Transverse colon (tissue), 4 donors: ENCODE data around the gene HK1. TPM values are rescaled to one million over a fixed set of nuclear protein-coding genes. Genes with fewer than 3 reads are reported as not detected.

Experiments
- DNase-seq: peaks from one replicate; pipeline ENCODE4 v3.0.0-alpha.2; 2019
- H3K27ac ChIP-seq, 4 donors: fragments of 200-600 bp; sonication (generic); 2 replicates each; pipeline ENCODE4 v1.5.1; 2016 to 2018; ENCODE audit warnings: inconsistent platforms in 4 of 4
- H3K27me3 ChIP-seq: fragments of 200-600 bp; sonication (generic); 2 replicates; pipeline ENCODE4 v1.5.1; 2017; ENCODE audit warnings: inconsistent platforms
- H3K36me3 ChIP-seq, 4 donors: fragments of 200-600 bp; sonication (generic); 2 replicates each; pipeline ENCODE4 v1.5.1; 2017 to 2019; ENCODE audit warnings: inconsistent platforms in 4 of 4
- H3K4me1 ChIP-seq, 4 donors: fragments of 200-600 bp; sonication (generic); 2 replicates each; pipeline ENCODE4 v1.5.1; 2017 to 2020; ENCODE audit warnings: inconsistent platforms in 4 of 4
- H3K4me3 ChIP-seq, 4 donors: fragments of 200-600 bp; sonication (generic); 1 replicate in 1 of 4; 2 replicates in 3 of 4; pipeline versions ENCODE4 v1.5.1 to v1.6.1; 2017 to 2019; ENCODE audit warnings: inconsistent platforms in 4 of 4
- H3K9me3 ChIP-seq, 2 donors: fragments of 200-600 bp; sonication (generic); 2 replicates each; pipeline ENCODE4 v1.5.1; 2017 to 2019; ENCODE audit warnings: inconsistent platforms in 2 of 2
- CTCF ChIP-seq, 5 experiments: fragments of 200-600 bp in 3 of 5; fragments of 450-650 bp in 2 of 5; sonication (generic) in 3 of 5; IDR thresholded peaks; 1 replicate in 2 of 5; 2 replicates in 3 of 5; pipeline ENCODE4 v1.5.1; 2016 to 2017; ENCODE audit warnings: antibody characterized with exemption in 5 of 5, inconsistent platforms in 3 of 5, mild to moderate bottlenecking in 2 of 5, moderate library complexity in 1 of 5
- EP300 ChIP-seq: sonication (generic); formaldehyde crosslinking; IDR thresholded peaks from one replicate; pipeline ENCODE4 v1.6.1; 2017; ENCODE audit warnings: antibody characterized with exemption, low read depth
- POLR2A ChIP-seq: fragments of 450-650 bp; IDR thresholded peaks from one replicate; pipeline ENCODE4 v1.6.1; 2016; ENCODE audit warnings: antibody characterized with exemption, mild to moderate bottlenecking, moderate library complexity
- POLR2AphosphoS5 ChIP-seq, 3 donors: sonication (generic); formaldehyde crosslinking; IDR thresholded peaks; one replicate each; pipeline ENCODE4 v1.6.1; 2016; ENCODE audit warnings: antibody characterized with exemption in 3 of 3
- WGBS, 2 donors: methylation state at CpG; one replicate each; pipeline ENCODE4 v1.1.5; 2018; ENCODE audit warnings: low coverage in 1 of 2; 5-methylcytosine and 5-hydroxymethylcytosine counted together
- in situ Hi-C, 4 donors: fragments of 200-750 bp; cut with MboI; loops; one replicate each; pipeline versions ENCODE4 v1.15.0 to v1.15.1; 2017; ENCODE audit warnings: low sequenced_read_pairs in 3 of 4, low pct_ligation_motif_present in 1 of 4, low pct_unique_long_range_greater_than_20kb in 1 of 4
- intact Hi-C: fragments of 100-400 bp; cut with DNase I; formaldehyde crosslinking; loops from one replicate; pipeline ENCODE4 v1.15.1; 2023; ENCODE audit warnings: low total_unique reads
- total RNA-seq, 4 donors: library from RNA; depleted of rRNA; stranded (reverse); fragments of >200 nt; gene quantifications; one replicate each; pipeline ENCODE4 v1.1.0, GENCODE V29; 2016

HK1 gene
- total RNA-seq, 4 donors from 2014 or later = 27.3 to 69.9 (median 54.0) TPM

- Histone ChIP-seq H3K9me3 (no peaks in the 10 kb centered on the region), H3K4me3 (no peak overlapping the region), H3K4me1 (peaks cover 9 to 53% (median 43%) of the 10 kb centered on the region in 4 donors), H3K27me3 (no peaks in the 10 kb centered on the region), H3K36me3 (no peaks in the 10 kb centered on the region), H3K27ac (peak overlapping the region; percentile 69 to 81 (median 76))
- intact Hi-C loops (no loop called here), in situ Hi-C loops (no loop called here)
- 31 to 37% methylated on average over 7 to 10 of the region's 10 CpGs for WGBS, 2 donors
- DNase-seq = peak; percentile 58
- TF ChIP-seq CTCF (IDR thresholded peaks at IDR 0.05) (no peak), EP300 (no peak), POLR2A (no peak), POLR2AphosphoS5 (IDR thresholded peaks at IDR 0.05) (peak in 2 of 3 donors; percentile 6 to 41)
Measured at GRCh38 chr10:69348816-69349541, 70.7 kb downstream of the HK1 start.

GRCh38 chr10:69349542-69349888, 71.2 kb downstream of the HK1 start:
- no peak overlapping the region for H3K4me3 ChIP-seq

GRCh38 chr10:69351589-69351988, 73.3 kb downstream of the HK1 start:
- TF ChIP-seq EP300 = no peak
- no peak for TF ChIP-seq POLR2A
- TF ChIP-seq CTCF (IDR thresholded peaks at IDR 0.05) = no peak
- no peak for TF ChIP-seq POLR2AphosphoS5 (IDR thresholded peaks at IDR 0.05)
- DNase-seq = no peak
- H3K27me3 ChIP-seq = no peaks in the 10 kb centered on the region
- 83 to 89% methylated on average over 4 of the region's 4 CpGs for WGBS, 2 donors
- in situ Hi-C loops = no loop called here
- no peaks in the 10 kb centered on the region for H3K36me3 ChIP-seq
- H3K27ac ChIP-seq = no peak overlapping the region
- H3K9me3 ChIP-seq = no peaks in the 10 kb centered on the region
- intact Hi-C loops = no loop called here
- H3K4me1 ChIP-seq = peaks cover 4 to 31% (median 22%) of the 10 kb centered on the region in 4 donors
- no peak overlapping the region for H3K4me3 ChIP-seq

More at GRCh38 chr10:69349542-69349888, 71.2 kb downstream of the HK1 start:
- no peaks in the 10 kb centered on the region for H3K27me3 ChIP-seq
- in situ Hi-C loops (no loop called here), intact Hi-C loops (no loop called here)
- no peak for TF ChIP-seq CTCF (IDR thresholded peaks at IDR 0.05)
- no peak for TF ChIP-seq EP300
- TF ChIP-seq POLR2A = no peak
- TF ChIP-seq POLR2AphosphoS5 (IDR thresholded peaks at IDR 0.05) = no peak
- H3K4me1 ChIP-seq = peaks cover 9 to 50% (median 40%) of the 10 kb centered on the region in 4 donors
- H3K36me3 ChIP-seq = no peaks in the 10 kb centered on the region
- 91% methylated on average over 3 of the region's 3 CpGs; no CpG with 5 or more reads in 1 of the 2 donors for WGBS, 2 donors
- H3K9me3 ChIP-seq = no peaks in the 10 kb centered on the region
- peak overlapping the region; percentile 69 to 81 (median 76) for H3K27ac ChIP-seq
- no peak for DNase-seq

- 96 to 100% methylated on average over 1 to 4 of the region's 4 CpGs for WGBS, 2 donors
- in situ Hi-C loops (no loop called here), intact Hi-C loops (no loop called here)
- Histone ChIP-seq H3K4me1 (peaks cover 4 to 24% (median 21%) of the 10 kb centered on the region in 4 donors), H3K4me3 (no peak overlapping the region), H3K27me3 (no peaks in the 10 kb centered on the region), H3K36me3 (no peaks in the 10 kb centered on the region), H3K9me3 (no peaks in the 10 kb centered on the region), H3K27ac (no peak overlapping the region)
- DNase-seq = no peak
- TF ChIP-seq EP300 (no peak), POLR2AphosphoS5 (IDR thresholded peaks at IDR 0.05) (no peak), CTCF (IDR thresholded peaks at IDR 0.05) (no peak), POLR2A (no peak)
Measured at GRCh38 chr10:69352569-69353264, 74.4 kb downstream of the HK1 start.
